Pulmonary artery endothelial cell (primary cell): Measurements from ENCODE around the gene NCAM1. TPM values are rescaled to one million over a fixed set of nuclear protein-coding genes. Genes with fewer than 3 reads are reported as not detected.
"Not testable (repeated sequence)": the region's sequence is repeated elsewhere in the genome, so short reads cannot be mapped to it uniquely, and the experiment has no call there.

Experiments
- DNase-seq: peaks from one replicate; pipeline ENCODE4 v3.0.0-alpha.2; 2011; ENCODE audit warnings: low read depth, low spot score
- total RNA-seq: library from RNA; depleted of rRNA; stranded (reverse); fragments of >200 nt; gene quantifications from 2 replicates; pipeline ENCODE4 v1.2.3, GENCODE V29; 2014

NCAM1 gene
- total RNA-seq, 1 donor from 2014 or later, result 0.07 TPM

GRCh38 chr11:113021111-113021510 is 59.9 kb downstream of the NCAM1 start:
- DNase-seq, result no peak

- no peak for DNase-seq
Observed at GRCh38 chr11:113022262-113022661, 61.0 kb downstream of the NCAM1 start.

GRCh38 chr11:113023228-113023627 is 62.0 kb downstream of the NCAM1 start:
- DNase-seq, result no peak

- DNase-seq, result no peak
Observed at GRCh38 chr11:113023986-113024385, 62.8 kb downstream of the NCAM1 start.

- no peak for DNase-seq
Observed at GRCh38 chr11:113026778-113027177, 65.6 kb downstream of the NCAM1 start.

GRCh38 chr11:113034576-113034975 is 73.4 kb downstream of the NCAM1 start:
- no peak for DNase-seq

- DNase-seq, result no peak
Observed at GRCh38 chr11:113035708-113036107, 74.5 kb downstream of the NCAM1 start.

GRCh38 chr11:113043698-113044097 is 82.5 kb downstream of the NCAM1 start:
- DNase-seq, result no peak

- no peak for DNase-seq
Observed at GRCh38 chr11:113045146-113045545, 83.9 kb downstream of the NCAM1 start.

- DNase-seq, result no peak
Observed at GRCh38 chr11:113046866-113047265, 85.6 kb downstream of the NCAM1 start.

- DNase-seq, result no peak
Observed at GRCh38 chr11:113048820-113049768, 87.9 kb downstream of the NCAM1 start.

GRCh38 chr11:113053042-113053441 is 91.8 kb downstream of the NCAM1 start:
- not testable (repeated sequence) for DNase-seq

GRCh38 chr11:113057038-113057437 is 95.8 kb downstream of the NCAM1 start:
- no peak for DNase-seq

GRCh38 chr11:113059548-113059947 is 98.3 kb downstream of the NCAM1 start:
- DNase-seq, result no peak

GRCh38 chr11:113065330-113065729 is 104.1 kb downstream of the NCAM1 start:
- DNase-seq, result no peak

- no peak for DNase-seq
Observed at GRCh38 chr11:113072237-113072858, 111.1 kb downstream of the NCAM1 start.

- DNase-seq, result no peak
Observed at GRCh38 chr11:113073290-113073953, 112.2 kb downstream of the NCAM1 start.

GRCh38 chr11:113075586-113076095 is 114.4 kb downstream of the NCAM1 start:
- no peak for DNase-seq

- no peak for DNase-seq
Observed at GRCh38 chr11:113077379-113077778, 116.2 kb downstream of the NCAM1 start.

- no peak for DNase-seq
Observed at GRCh38 chr11:113082341-113082955, 121.2 kb downstream of the NCAM1 start.

- no peak for DNase-seq
Observed at GRCh38 chr11:113083571-113083970, 122.4 kb downstream of the NCAM1 start.
